ENCODE results near the gene ULK3.

ULK3 gene

GRCh38 chr15:74854453-74855022 is 11.6 kb upstream of the ULK3 start:
- no peak overlapping the region for H3K4me3 ChIP-seq (ENCODE audit: low read length in 2 of 2)
- H3K36me3 ChIP-seq (ENCODE audit: control insufficient read depth in 2 of 2, insufficient read depth in 2 of 2, low read length in 2 of 2), result peaks cover 43 to 48% of the 10 kb centered on the region in 2 donors
- H3K4me1 ChIP-seq (ENCODE audit: control insufficient read depth, insufficient read depth, low read length), result peaks cover 9% of the 10 kb centered on the region
- H3K27me3 ChIP-seq (ENCODE audit: control insufficient read depth in 1 of 2, insufficient read depth in 2 of 2, low read length in 2 of 2), result no peaks in the 10 kb centered on the region
- no peaks in the 10 kb centered on the region for H3K9me3 ChIP-seq (ENCODE audit: control insufficient read depth in 2 of 2, low read length in 2 of 2)
- no peak overlapping the region for H3K27ac ChIP-seq (ENCODE audit: low read length)
- H3K9ac ChIP-seq (ENCODE audit: low read length in 2 of 2), result no peak overlapping the region

GRCh38 chr15:74851960-74852359 is 9.0 kb upstream of the ULK3 start:
- Histone ChIP-seq H3K9ac (ENCODE audit: low read length in 2 of 2) (no peak overlapping the region), H3K9me3 (ENCODE audit: control insufficient read depth in 2 of 2, low read length in 2 of 2) (no peaks in the 10 kb centered on the region), H3K27ac (ENCODE audit: low read length) (no peak overlapping the region)

GRCh38 chr15:74850393-74850792 is 7.4 kb upstream of the ULK3 start:
- no peaks in the 10 kb centered on the region for H3K4me1 ChIP-seq (ENCODE audit: control insufficient read depth, insufficient read depth, low read length)
- no peak overlapping the region for H3K9ac ChIP-seq (ENCODE audit: low read length in 2 of 2)
- H3K27me3 ChIP-seq (ENCODE audit: control insufficient read depth in 1 of 2, insufficient read depth in 2 of 2, low read length in 2 of 2), result no peaks in the 10 kb centered on the region
- no peaks in the 10 kb centered on the region for H3K9me3 ChIP-seq (ENCODE audit: control insufficient read depth in 2 of 2, low read length in 2 of 2)
- H3K27ac ChIP-seq (ENCODE audit: low read length), result no peak overlapping the region
- H3K4me3 ChIP-seq (ENCODE audit: low read length in 2 of 2), result no peak overlapping the region
- peaks cover 56 to 59% of the 10 kb centered on the region in 2 donors for H3K36me3 ChIP-seq (ENCODE audit: control insufficient read depth in 2 of 2, insufficient read depth in 2 of 2, low read length in 2 of 2)

More at GRCh38 chr15:74851960-74852359, 9.0 kb upstream of the ULK3 start:
- peaks cover 4% of the 10 kb centered on the region for H3K4me1 ChIP-seq (ENCODE audit: control insufficient read depth, insufficient read depth, low read length)
- H3K27me3 ChIP-seq (ENCODE audit: control insufficient read depth in 1 of 2, insufficient read depth in 2 of 2, low read length in 2 of 2), result no peaks in the 10 kb centered on the region
- no peak overlapping the region for H3K4me3 ChIP-seq (ENCODE audit: low read length in 2 of 2)
- peaks cover 56 to 57% of the 10 kb centered on the region in 2 donors for H3K36me3 ChIP-seq (ENCODE audit: control insufficient read depth in 2 of 2, insufficient read depth in 2 of 2, low read length in 2 of 2)

- H3K36me3 ChIP-seq (ENCODE audit: control insufficient read depth in 2 of 2, insufficient read depth in 2 of 2, low read length in 2 of 2), result peaks cover 39 to 49% of the 10 kb centered on the region in 2 donors
These were observed 4.5 kb upstream of the ULK3 start for GRCh38 chr15:74847432-74847831.

GRCh38 chr15:74845581-74845980 is 2.6 kb upstream of the ULK3 start:
- H3K4me1 ChIP-seq (ENCODE audit: control insufficient read depth, insufficient read depth, low read length), result peaks cover 25% of the 10 kb centered on the region
- no peak overlapping the region for H3K27ac ChIP-seq (ENCODE audit: low read length)
- no peak overlapping the region for H3K4me3 ChIP-seq (ENCODE audit: low read length in 2 of 2)
- no peak overlapping the region for H3K9ac ChIP-seq (ENCODE audit: low read length in 2 of 2)
- no peaks in the 10 kb centered on the region for H3K9me3 ChIP-seq (ENCODE audit: control insufficient read depth in 2 of 2, low read length in 2 of 2)
- no peaks in the 10 kb centered on the region for H3K27me3 ChIP-seq (ENCODE audit: control insufficient read depth in 1 of 2, insufficient read depth in 2 of 2, low read length in 2 of 2)
- H3K36me3 ChIP-seq (ENCODE audit: control insufficient read depth in 2 of 2, insufficient read depth in 2 of 2, low read length in 2 of 2), result peaks cover 23 to 30% of the 10 kb centered on the region in 2 donors

More at GRCh38 chr15:74847432-74847831, 4.5 kb upstream of the ULK3 start:
- H3K27ac ChIP-seq (ENCODE audit: low read length), result no peak overlapping the region
- H3K9me3 ChIP-seq (ENCODE audit: control insufficient read depth in 2 of 2, low read length in 2 of 2), result no peaks in the 10 kb centered on the region
- H3K4me3 ChIP-seq (ENCODE audit: low read length in 2 of 2), result no peak overlapping the region
- peaks cover 18% of the 10 kb centered on the region for H3K4me1 ChIP-seq (ENCODE audit: control insufficient read depth, insufficient read depth, low read length)
- H3K27me3 ChIP-seq (ENCODE audit: control insufficient read depth in 1 of 2, insufficient read depth in 2 of 2, low read length in 2 of 2), result no peaks in the 10 kb centered on the region
- H3K9ac ChIP-seq (ENCODE audit: low read length in 2 of 2), result peak overlapping the region in 1 of 2 donors; percentile 21

- Histone ChIP-seq H3K4me3 (ENCODE audit: low read length in 2 of 2) (no peak overlapping the region), H3K9me3 (ENCODE audit: control insufficient read depth in 2 of 2, low read length in 2 of 2) (no peaks in the 10 kb centered on the region), H3K9ac (ENCODE audit: low read length in 2 of 2) (no peak overlapping the region), H3K36me3 (ENCODE audit: control insufficient read depth in 2 of 2, insufficient read depth in 2 of 2, low read length in 2 of 2) (peaks cover 19 to 26% of the 10 kb centered on the region in 2 donors), H3K27ac (ENCODE audit: low read length) (no peak overlapping the region), H3K4me1 (ENCODE audit: control insufficient read depth, insufficient read depth, low read length) (peaks cover 25% of the 10 kb centered on the region), H3K27me3 (ENCODE audit: control insufficient read depth in 1 of 2, insufficient read depth in 2 of 2, low read length in 2 of 2) (no peaks in the 10 kb centered on the region)
These were observed 2.2 kb upstream of the ULK3 start for GRCh38 chr15:74845208-74845568.

- Histone ChIP-seq H3K27ac (ENCODE audit: low read length) (no peak overlapping the region), H3K9ac (ENCODE audit: low read length in 2 of 2) (no peak overlapping the region), H3K36me3 (ENCODE audit: control insufficient read depth in 2 of 2, insufficient read depth in 2 of 2, low read length in 2 of 2) (peaks cover 13 to 21% of the 10 kb centered on the region in 2 donors), H3K4me1 (ENCODE audit: control insufficient read depth, insufficient read depth, low read length) (peaks cover 25% of the 10 kb centered on the region), H3K27me3 (ENCODE audit: control insufficient read depth in 1 of 2, insufficient read depth in 2 of 2, low read length in 2 of 2) (no peaks in the 10 kb centered on the region), H3K4me3 (ENCODE audit: low read length in 2 of 2) (no peak overlapping the region), H3K9me3 (ENCODE audit: control insufficient read depth in 2 of 2, low read length in 2 of 2) (no peaks in the 10 kb centered on the region)
These were observed 1.6 kb upstream of the ULK3 start for GRCh38 chr15:74844319-74845207.

- Histone ChIP-seq H3K4me3 (ENCODE audit: low read length in 2 of 2) (no peak overlapping the region), H3K9ac (ENCODE audit: low read length in 2 of 2) (peak overlapping the region; percentile 76 to 85), H3K27me3 (ENCODE audit: control insufficient read depth in 1 of 2, insufficient read depth in 2 of 2, low read length in 2 of 2) (no peaks in the 10 kb centered on the region), H3K27ac (ENCODE audit: low read length) (peak overlapping the region; percentile 76), H3K36me3 (ENCODE audit: control insufficient read depth in 2 of 2, insufficient read depth in 2 of 2, low read length in 2 of 2) (peaks cover 11 to 21% of the 10 kb centered on the region in 2 donors), H3K4me1 (ENCODE audit: control insufficient read depth, insufficient read depth, low read length) (peaks cover 25% of the 10 kb centered on the region), H3K9me3 (ENCODE audit: control insufficient read depth in 2 of 2, low read length in 2 of 2) (no peaks in the 10 kb centered on the region)
These were observed 939 bp upstream of the ULK3 start for GRCh38 chr15:74843891-74844299.

GRCh38 chr15:74843445-74843828 is 481 bp upstream of the ULK3 start:
- Histone ChIP-seq H3K9ac (ENCODE audit: low read length in 2 of 2) (peak overlapping the region; percentile 76 to 85), H3K36me3 (ENCODE audit: control insufficient read depth in 2 of 2, insufficient read depth in 2 of 2, low read length in 2 of 2) (peaks cover 7 to 20% of the 10 kb centered on the region in 2 donors), H3K4me1 (ENCODE audit: control insufficient read depth, insufficient read depth, low read length) (peaks cover 25% of the 10 kb centered on the region), H3K4me3 (ENCODE audit: low read length in 2 of 2) (peak overlapping the region; percentile 68 to 91), H3K27ac (ENCODE audit: low read length) (peak overlapping the region; percentile 76), H3K9me3 (ENCODE audit: control insufficient read depth in 2 of 2, low read length in 2 of 2) (no peaks in the 10 kb centered on the region), H3K27me3 (ENCODE audit: control insufficient read depth in 1 of 2, insufficient read depth in 2 of 2, low read length in 2 of 2) (no peaks in the 10 kb centered on the region)

- Histone ChIP-seq H3K4me3 (ENCODE audit: low read length in 2 of 2) (peak overlapping the region; percentile 91 to 92), H3K4me1 (ENCODE audit: control insufficient read depth, insufficient read depth, low read length) (peaks cover 25% of the 10 kb centered on the region), H3K27ac (ENCODE audit: low read length) (no peak overlapping the region), H3K9ac (ENCODE audit: low read length in 2 of 2) (peak overlapping the region in 1 of 2 donors; percentile 82), H3K27me3 (ENCODE audit: control insufficient read depth in 1 of 2, insufficient read depth in 2 of 2, low read length in 2 of 2) (no peaks in the 10 kb centered on the region), H3K9me3 (ENCODE audit: control insufficient read depth in 2 of 2, low read length in 2 of 2) (no peaks in the 10 kb centered on the region), H3K36me3 (ENCODE audit: control insufficient read depth in 2 of 2, insufficient read depth in 2 of 2, low read length in 2 of 2) (peaks cover 0 to 10% of the 10 kb centered on the region in 2 donors)
These were observed 1.0 kb downstream of the ULK3 start for GRCh38 chr15:74841891-74842373.
